Ascending aorta (tissue), 2 donors: ENCODE data around the gene NOTCH4. TPM values are rescaled to one million over a fixed set of nuclear protein-coding genes. Genes with fewer than 3 reads are reported as not detected.

ENCODE experiments used
- DNase-seq, 2 donors: peaks; one replicate each; pipeline ENCODE4 v3.0.0-alpha.2; 2019; ENCODE audit warnings: low spot score in 2 of 2
- H3K27ac ChIP-seq, 2 donors: fragments of 200-600 bp; sonication (generic); one replicate each; pipeline ENCODE4 v1.5.1; 2016 to 2017; ENCODE audit warnings: mild to moderate bottlenecking in 1 of 2
- H3K27me3 ChIP-seq: fragments of 200-600 bp; sonication (generic); one replicate; pipeline ENCODE4 v1.5.1; 2017
- H3K36me3 ChIP-seq, 2 donors: fragments of 200-600 bp; sonication (generic); one replicate each; pipeline ENCODE4 v1.5.1; 2016
- H3K4me1 ChIP-seq, 2 donors: fragments of 200-600 bp; sonication (generic); one replicate each; pipeline ENCODE4 v1.5.1; 2016 to 2017; ENCODE audit warnings: mild to moderate bottlenecking in 1 of 2
- H3K4me3 ChIP-seq, 2 donors: fragments of 200-600 bp; sonication (generic); one replicate each; pipeline ENCODE4 v1.5.1; 2016 to 2017; ENCODE audit warnings: mild to moderate bottlenecking in 1 of 2
- H3K9me3 ChIP-seq, 2 donors: fragments of 200-600 bp; sonication (generic); one replicate each; pipeline ENCODE4 v1.5.1; 2016
- intact Hi-C: fragments of 100-400 bp; cut with DNase I; formaldehyde crosslinking; loops from one replicate; pipeline ENCODE4 v1.15.1; 2023
- total RNA-seq: library from RNA; depleted of rRNA; stranded (reverse); fragments of >200 nt; gene quantifications from one replicate; pipeline ENCODE4 v1.1.0, GENCODE V29; 2016
- TF ChIP-seq, protein P1 (sequence below), 3 experiments: fragments of 200-600 bp in 2 of 3; fragments of 450-650 bp in 1 of 3; sonication (generic) in 2 of 3; IDR thresholded peaks; one replicate each; pipeline ENCODE4 v1.5.1; 2016 to 2019; ENCODE audit warnings: antibody characterized with exemption in 3 of 3, mild to moderate bottlenecking in 1 of 3, moderate library complexity in 1 of 3

NOTCH4 gene
- total RNA-seq, 1 donor from 2014 or later = 198 TPM

DNA sequence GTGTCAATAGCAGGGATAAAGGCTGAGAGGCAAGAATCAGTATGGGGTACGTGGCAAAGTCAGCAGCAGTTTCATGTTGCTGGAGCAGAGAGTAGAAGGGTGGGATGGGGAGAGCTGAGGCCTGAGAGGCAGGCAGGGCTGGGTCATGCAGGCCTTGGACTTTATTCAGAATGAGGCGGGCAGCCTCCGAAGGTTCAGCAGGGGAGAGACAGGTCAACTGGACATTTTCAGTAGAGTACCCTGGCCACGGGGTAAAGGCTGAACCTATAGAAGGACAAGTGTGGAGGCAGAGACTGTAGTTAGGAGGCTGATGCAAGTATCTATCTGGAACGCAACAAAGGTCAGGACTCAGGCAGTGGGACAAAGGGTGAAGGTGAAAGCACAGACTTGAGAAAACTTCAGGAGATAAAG is 13.7 kb downstream of the NOTCH4 start:
- intact Hi-C loops = no loop called here
- H3K36me3 ChIP-seq = no peaks in the 10 kb centered on the region
- no peaks in the 10 kb centered on the region for H3K4me1 ChIP-seq
- H3K27me3 ChIP-seq = no peaks in the 10 kb centered on the region
- no peak overlapping the region for H3K27ac ChIP-seq
- H3K4me3 ChIP-seq = no peak overlapping the region
- no peaks in the 10 kb centered on the region for H3K9me3 ChIP-seq
- TF ChIP-seq, protein P1, sequence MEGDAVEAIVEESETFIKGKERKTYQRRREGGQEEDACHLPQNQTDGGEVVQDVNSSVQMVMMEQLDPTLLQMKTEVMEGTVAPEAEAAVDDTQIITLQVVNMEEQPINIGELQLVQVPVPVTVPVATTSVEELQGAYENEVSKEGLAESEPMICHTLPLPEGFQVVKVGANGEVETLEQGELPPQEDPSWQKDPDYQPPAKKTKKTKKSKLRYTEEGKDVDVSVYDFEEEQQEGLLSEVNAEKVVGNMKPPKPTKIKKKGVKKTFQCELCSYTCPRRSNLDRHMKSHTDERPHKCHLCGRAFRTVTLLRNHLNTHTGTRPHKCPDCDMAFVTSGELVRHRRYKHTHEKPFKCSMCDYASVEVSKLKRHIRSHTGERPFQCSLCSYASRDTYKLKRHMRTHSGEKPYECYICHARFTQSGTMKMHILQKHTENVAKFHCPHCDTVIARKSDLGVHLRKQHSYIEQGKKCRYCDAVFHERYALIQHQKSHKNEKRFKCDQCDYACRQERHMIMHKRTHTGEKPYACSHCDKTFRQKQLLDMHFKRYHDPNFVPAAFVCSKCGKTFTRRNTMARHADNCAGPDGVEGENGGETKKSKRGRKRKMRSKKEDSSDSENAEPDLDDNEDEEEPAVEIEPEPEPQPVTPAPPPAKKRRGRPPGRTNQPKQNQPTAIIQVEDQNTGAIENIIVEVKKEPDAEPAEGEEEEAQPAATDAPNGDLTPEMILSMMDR (IDR thresholded peaks at IDR 0.05) = no peak
- DNase-seq = no peak

DNA sequence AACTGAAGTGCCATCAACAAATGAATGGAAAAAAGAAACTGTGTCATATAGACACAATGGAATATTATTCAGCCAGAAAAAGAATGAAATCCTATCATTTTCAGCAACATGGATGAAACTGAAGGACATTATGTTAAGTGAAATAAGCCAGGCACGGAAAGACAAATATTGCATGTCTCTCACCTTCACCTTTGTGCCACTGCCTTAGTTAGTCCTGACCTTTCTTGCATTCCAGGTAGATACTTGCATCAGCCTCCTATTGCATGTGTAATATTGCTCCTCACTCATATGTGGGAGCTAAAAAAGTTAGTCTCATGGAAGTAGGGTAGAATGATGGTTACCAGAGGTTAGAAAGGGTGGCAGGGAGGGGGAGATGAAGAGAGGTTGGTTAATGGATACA is 14.9 kb downstream of the NOTCH4 start:
- no peak overlapping the region for H3K27ac ChIP-seq
- intact Hi-C loops = no loop called here
- no peaks in the 10 kb centered on the region for H3K27me3 ChIP-seq
- no peaks in the 10 kb centered on the region for H3K4me1 ChIP-seq
- H3K36me3 ChIP-seq = no peaks in the 10 kb centered on the region
- TF ChIP-seq, protein P1 (IDR thresholded peaks at IDR 0.05) = no peak
- H3K4me3 ChIP-seq = no peak overlapping the region
- DNase-seq = no peak
- no peaks in the 10 kb centered on the region for H3K9me3 ChIP-seq

DNA sequence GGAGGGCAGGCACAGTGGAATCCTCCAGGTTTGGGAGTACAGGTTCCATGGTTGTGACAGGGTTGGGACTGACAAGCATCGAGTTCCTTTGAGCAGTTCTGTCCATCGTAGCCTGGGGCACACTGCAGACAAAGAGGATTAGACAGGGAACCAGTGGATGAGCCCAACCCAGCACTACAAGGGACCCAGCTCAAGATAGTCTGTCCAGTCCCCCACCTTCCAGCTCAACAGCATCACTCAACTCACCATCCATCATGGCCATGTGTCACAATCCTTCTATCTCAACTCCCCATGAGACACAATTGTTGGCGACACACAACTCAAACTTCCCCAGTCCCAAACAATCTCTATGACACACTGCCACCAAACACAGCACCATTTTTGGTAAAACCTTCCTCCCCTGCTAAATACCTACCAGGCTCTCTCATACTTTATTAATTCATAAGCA is 19.6 kb downstream of the NOTCH4 start:
- no peaks in the 10 kb centered on the region for H3K36me3 ChIP-seq
- H3K4me3 ChIP-seq = no peak overlapping the region
- H3K27me3 ChIP-seq = no peaks in the 10 kb centered on the region
- TF ChIP-seq, protein P1 (IDR thresholded peaks at IDR 0.05) = no peak
- intact Hi-C loops = no loop called here
- no peaks in the 10 kb centered on the region for H3K4me1 ChIP-seq
- DNase-seq = no peak
- no peaks in the 10 kb centered on the region for H3K9me3 ChIP-seq
- no peak overlapping the region for H3K27ac ChIP-seq

DNA sequence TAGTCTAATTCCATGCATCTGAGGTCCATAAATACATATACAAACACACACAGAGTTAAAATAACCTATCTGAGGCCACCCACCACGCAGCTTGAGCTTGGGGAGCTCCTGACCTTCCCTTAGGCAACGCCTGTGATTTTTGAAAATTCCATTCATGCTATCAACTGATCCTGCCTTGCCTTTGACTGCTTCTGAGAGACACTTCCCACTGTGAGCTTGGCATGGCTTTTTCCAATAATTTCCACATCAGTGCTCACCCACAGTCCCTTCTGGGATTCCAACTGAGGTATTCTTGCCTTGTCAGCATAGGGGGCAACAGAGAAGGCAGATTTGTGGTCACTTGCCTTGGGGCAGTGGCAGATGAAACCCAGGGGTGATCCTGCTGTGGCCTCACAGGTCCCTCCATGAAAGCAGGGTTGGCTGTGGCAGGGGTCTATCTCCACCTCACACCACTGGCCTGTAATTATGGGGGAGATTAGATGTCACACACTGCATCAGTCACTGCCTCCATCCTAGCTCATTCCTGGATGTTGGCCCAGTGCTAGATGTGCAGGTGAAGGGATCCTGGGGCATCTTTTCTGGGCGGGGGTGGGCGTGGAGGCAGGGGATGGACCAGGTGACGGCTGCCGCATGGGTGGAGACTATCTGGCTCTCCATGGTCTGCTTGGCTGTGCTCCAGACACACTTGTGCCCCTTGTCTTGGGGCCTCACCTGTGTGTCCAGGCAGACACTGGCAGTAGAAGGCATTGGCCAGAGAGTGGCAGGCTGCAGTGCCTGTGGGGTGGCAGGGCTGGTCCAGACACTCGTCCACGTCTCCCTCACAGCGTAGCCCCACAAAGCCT is 20.2 kb downstream of the NOTCH4 start:
- no peaks in the 10 kb centered on the region for H3K4me1 ChIP-seq
- no peak for DNase-seq
- intact Hi-C loops = no loop called here
- H3K9me3 ChIP-seq = no peaks in the 10 kb centered on the region
- TF ChIP-seq, protein P1 (IDR thresholded peaks at IDR 0.05) = no peak
- no peak overlapping the region for H3K4me3 ChIP-seq
- no peaks in the 10 kb centered on the region for H3K27me3 ChIP-seq
- H3K27ac ChIP-seq = no peak overlapping the region
- H3K36me3 ChIP-seq = no peaks in the 10 kb centered on the region

DNA sequence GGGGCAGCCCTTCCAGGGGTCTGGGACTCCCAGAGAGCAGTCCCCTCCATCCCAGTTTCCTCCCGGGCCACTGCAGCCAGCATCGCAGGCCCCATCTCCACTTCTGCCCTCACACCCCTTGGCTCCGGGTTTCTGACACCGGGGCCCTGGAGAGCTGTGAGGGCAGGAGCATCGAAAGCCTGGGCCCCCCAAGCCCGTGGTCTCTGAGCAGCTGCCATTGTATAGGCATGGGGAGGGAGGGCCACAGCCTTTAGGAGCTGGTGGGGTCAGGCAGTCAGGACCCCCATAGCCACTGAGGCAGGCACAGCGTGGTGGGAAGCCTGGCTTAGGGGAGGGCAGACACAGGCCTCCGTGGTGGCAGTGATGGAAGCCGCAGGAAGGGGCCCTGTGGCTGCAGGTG is 21.7 kb downstream of the NOTCH4 start:
- no peaks in the 10 kb centered on the region for H3K27me3 ChIP-seq
- no peak overlapping the region for H3K27ac ChIP-seq
- DNase-seq = no peak
- H3K4me1 ChIP-seq = peaks cover 0 to 1% of the 10 kb centered on the region in 2 donors
- H3K9me3 ChIP-seq = no peaks in the 10 kb centered on the region
- intact Hi-C loops = no loop called here
- no peaks in the 10 kb centered on the region for H3K36me3 ChIP-seq
- TF ChIP-seq, protein P1 (IDR thresholded peaks at IDR 0.05) = no peak
- H3K4me3 ChIP-seq = no peak overlapping the region
